HG03432 (cell line): ENCODE data around the gene USP11.
A peak's percentile ranks its signal among the peaks of the same experiment; 100 is the strongest.

ENCODE experiments used
- ATAC-seq: cut with Tn5 transposase; IDR thresholded peaks from one replicate; pipeline ENCODE4 v1.9.1; 2021; ENCODE audit warnings: mild to moderate bottlenecking, moderate library complexity; ENCODE audit not compliant: unreplicated experiment

USP11 gene

DNA sequence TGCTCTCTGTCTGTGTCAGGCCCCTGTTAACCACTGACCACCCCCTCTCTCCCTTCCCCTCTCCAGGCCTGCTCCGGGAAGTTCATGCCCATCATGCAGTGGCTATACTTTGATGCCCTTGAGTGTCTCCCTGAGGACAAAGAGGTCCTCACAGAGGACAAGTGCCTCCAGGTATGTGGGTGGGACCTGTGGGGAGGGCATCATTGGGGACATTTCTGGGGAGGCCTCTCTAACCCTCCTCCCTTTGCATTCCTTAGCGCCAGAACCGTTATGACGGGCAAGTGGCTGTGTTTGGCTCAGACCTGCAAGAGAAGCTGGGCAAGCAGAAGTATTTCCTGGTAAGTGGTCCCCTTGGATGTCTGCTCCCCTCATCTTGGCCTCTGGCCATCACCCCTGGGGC, 29.9 kb upstream of the USP11 start:
- ATAC-seq, result no peak

DNA sequence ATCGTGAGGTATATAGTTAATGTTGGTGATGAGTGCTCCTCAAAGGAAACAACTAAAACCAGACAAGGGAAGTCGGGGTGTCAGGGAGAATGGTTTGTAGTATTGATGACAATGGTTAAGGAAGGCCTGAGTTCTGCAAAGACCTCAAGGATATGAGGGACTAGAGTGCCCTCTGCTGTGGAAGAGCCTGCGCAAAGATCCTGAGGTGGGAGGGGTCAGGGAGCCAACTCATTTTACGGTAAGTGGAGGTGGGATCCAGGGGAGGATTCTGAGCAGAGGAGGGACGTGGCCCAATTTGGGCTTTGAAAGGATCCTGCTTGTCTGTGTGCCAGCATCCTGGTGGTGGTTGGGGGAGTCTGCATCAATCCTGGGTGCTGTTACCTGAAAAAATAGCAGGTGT, 27.8 kb upstream of the USP11 start:
- ATAC-seq, result no peak

DNA sequence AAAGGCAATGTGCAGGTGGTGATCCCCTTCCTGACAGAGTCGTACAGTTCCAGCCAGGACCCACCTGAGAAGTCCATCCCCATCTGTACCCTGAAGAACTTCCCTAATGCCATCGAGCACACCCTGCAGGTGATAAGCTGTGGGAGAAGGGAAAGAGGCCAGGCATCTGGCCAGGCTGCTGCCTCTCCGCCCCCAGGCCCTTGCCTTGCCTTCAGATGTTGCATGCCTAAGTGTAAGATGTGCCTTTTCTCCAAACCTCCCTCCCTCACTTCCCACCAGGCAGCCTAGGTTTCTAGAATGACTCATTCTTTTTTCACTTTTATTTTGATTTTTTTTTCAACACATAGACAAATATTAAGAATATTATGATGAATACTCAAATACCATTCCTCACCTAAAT, 26.5 kb upstream of the USP11 start:
- no peak for ATAC-seq

DNA sequence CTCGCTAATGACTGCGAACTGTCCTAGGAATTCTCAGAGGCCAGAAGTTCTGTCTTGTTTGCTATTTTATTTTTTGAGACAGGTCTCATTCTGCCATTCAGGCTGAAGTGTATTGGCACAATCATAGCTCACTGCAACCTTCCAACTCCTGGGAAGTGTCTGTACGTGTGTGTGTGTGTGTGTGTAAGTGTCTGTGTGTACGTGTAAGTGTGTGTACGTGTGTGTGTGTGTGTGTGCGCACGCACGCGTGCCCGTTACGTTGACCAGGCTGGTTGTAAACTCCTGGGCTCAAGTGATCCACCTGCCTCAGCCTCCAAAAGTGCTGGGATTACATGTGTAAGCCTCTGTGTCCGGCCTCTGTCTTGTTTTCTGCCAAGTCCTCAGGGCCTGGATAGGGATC, 24.7 kb upstream of the USP11 start:
- no peak for ATAC-seq

DNA sequence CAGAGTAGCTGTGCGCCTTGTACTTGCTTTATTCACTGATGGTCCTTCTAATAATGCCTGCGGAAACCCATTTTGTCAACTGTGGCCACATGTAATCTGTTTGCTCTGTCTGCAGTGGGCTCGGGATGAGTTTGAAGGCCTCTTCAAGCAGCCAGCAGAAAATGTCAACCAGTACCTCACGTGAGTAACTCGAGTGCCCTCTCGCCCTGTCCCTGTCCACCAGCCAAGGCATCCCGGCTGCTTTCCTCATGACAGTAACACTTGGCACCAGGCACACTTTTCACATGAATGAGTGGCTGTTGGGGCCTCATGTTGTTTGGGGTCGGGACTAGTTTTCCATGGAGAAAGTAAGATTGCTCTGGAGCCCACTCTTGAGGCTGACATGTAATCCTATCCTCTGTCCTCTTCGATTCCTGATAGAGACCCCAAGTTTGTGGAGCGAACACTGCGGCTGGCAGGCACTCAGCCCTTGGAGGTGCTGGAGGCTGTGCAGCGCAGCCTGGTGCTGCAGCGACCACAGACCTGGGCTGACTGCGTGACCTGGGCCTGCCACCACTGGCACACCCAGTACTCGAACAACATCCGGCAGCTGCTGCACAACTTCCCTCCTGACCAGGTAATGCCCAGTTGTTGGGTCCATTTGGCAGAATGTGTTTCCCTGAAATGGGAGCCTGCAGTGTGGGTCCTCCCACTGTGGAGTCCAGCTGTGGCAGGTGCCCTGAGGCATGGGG, 23.1 kb upstream of the USP11 start:
- ATAC-seq, result no peak

DNA sequence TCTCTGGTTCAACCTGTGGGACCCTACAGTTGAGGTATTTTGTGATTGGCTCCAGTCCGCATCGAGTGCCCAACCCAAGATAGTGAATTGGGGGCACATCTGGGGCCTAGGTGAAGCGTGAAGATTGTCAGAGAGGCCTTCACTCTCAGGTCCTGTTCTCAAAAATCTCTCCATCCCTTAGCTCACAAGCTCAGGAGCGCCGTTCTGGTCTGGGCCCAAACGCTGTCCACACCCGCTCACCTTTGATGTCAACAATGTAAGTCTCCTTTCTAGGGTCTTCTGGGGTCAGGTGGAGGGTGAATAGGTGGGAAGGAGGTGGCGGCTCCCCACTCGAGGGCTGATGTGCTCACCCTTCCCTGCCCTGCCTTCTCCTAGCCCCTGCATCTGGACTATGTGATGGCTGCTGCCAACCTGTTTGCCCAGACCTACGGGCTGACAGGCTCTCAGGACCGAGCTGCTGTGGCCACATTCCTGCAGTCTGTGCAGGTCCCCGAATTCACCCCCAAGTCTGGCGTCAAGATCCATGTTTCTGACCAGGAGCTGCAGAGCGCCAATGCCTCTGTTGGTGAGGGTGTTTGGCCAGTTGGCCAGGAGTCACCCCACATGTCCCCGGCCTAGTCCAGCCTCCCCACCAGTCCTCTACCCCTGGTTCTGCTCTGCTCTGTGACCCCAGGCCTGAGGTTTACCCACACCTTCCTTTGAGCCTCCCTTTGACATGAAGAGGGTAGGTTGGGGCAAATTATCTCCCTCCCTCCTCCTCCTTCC, 22.0 kb upstream of the USP11 start:
- ATAC-seq, result no peak

DNA sequence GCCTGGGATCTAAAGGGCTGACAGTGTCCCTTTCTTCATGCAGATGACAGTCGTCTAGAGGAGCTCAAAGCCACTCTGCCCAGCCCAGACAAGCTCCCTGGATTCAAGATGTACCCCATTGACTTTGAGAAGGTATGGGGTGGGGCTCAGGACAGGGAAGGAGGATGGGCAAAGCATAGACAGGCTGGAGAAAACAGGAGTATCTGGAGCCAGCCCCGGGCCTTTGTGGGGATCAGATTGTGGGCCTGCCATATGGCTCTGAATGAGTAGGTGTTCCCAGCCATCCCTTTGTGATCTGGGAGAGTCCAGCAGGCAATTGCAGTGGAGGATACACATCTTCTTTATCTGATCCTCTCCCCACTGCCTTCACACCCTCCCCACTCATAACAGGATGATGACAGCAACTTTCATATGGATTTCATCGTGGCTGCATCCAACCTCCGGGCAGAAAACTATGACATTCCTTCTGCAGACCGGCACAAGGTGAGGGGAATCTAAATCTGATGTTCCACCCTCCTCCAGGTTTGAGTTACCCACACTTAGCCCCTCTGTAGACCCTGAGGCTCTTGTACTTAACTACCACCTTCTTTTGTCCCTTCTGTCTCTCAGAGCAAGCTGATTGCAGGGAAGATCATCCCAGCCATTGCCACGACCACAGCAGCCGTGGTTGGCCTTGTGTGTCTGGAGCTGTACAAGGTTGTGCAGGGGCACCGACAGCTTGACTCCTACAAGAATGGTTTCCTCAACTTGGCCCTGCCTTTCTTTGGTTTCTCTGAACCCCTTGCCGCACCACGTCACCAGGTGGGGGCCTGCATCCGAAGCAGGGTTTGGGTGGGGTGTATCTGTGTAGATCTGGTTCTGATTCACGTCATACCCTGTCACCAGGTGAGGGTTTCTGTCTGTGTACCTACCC, 20.2 kb upstream of the USP11 start:
- ATAC-seq, result no peak

DNA sequence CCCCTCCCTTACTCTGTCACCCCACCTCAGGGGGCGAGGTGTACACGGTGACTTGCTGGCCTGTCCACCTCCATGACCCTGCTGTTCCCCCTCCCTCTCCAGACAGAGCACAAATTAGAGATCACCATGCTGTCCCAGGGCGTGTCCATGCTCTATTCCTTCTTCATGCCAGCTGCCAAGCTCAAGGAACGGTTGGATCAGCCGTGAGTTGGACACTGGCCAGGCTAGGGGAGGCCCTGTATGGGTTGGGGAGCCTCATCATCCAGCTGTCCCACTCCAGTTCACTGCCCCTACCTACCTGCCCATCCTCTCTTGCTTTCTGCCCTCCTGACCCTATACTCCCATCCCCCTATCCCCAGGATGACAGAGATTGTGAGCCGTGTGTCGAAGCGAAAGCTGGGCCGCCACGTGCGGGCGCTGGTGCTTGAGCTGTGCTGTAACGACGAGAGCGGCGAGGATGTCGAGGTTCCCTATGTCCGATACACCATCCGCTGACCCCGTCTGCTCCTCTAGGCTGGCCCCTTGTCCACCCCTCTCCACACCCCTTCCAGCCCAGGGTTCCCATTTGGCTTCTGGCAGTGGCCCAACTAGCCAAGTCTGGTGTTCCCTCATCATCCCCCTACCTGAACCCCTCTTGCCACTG, 18.3 kb upstream of the USP11 start:
- ATAC-seq, result no peak

DNA sequence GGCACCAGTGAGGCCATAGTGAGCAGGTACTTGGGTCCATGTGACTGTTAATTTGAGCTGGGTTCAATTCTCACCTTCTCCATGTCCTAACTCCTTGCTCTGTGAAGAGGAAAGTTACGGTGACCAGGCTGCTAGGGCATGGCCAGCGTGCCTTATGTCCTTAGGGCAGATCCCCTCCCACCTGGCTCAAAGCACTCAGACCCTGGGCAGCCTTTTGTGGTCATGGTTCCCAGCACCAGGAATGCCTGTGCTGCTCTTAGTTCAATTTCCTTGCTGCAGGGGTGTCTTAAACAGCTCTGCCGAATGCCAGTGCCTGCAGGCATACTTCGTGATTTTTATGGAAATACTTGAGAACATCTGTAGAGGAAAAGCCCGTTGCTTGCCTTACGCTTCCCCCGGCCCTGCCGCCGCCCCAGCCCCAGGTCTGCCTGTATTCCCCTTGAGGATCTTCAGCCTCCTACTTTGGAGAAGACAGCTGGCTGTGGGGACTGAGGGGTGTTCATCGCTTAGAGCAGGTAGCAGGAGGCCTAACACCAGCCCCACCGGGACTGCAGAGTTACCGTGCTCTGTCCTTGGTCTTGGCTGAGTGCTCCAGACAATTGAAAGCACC, 17.4 kb upstream of the USP11 start:
- no peak for ATAC-seq

DNA sequence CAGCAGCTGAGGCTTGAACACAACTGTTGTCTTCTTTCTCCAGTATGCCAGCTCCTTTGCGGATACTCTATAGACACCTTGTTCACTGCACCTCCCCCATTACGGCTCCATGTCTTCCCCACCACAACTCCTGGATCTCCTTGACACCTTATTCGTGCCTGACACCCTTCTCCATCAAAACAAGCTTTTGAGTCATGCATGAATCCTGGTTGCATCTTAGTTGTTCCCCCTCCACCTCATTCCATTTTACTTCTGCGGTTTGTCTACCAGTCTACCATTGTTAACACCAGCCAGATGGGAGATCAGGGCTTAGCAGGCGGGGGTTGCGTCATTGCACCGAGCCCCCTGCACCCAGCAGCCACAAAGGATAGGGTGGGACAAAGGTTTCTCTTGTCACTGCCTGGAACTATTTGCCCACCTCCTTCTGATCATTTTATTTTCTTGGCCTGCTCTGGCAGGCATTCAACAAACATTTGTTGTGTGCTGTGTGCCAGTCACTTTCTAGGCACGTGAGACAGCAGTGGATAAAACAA, 16.4 kb upstream of the USP11 start:
- ATAC-seq, result no peak

DNA sequence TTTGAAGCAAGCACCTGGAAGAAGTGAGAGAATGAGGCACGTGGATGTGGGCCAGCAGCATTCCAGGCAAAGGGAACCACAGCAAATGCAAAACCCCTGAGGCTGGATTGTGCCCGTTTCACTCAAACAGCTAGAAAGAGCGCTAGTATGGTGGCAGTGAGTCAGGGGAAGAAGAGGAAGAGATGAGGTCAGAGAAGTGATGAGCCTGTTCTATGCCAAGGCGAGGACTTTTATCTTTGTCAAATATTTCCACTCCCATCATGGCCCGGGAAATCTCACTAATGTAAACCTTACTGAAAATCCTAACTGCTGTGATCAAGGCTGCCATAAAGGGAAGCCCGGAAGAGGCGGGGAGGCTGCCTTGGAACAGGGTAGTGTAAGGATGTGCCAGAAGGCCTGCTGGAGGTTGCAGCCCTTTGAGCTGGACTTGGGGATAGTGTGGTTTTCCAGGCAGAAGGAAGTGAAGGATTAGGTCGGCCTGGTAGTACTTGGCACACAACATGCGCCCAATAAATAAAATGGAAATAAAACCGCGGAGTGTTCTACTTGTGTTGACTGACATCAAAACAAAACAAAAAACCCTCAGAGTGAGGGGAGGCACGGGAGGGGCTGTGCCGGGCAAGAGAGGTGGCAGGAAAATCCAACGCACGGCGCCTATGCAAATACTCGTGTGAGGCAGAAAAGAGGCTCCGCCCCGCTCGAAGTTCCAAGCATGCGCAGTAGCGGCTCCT, 15.5 kb upstream of the USP11 start:
- ATAC-seq, result no peak

DNA sequence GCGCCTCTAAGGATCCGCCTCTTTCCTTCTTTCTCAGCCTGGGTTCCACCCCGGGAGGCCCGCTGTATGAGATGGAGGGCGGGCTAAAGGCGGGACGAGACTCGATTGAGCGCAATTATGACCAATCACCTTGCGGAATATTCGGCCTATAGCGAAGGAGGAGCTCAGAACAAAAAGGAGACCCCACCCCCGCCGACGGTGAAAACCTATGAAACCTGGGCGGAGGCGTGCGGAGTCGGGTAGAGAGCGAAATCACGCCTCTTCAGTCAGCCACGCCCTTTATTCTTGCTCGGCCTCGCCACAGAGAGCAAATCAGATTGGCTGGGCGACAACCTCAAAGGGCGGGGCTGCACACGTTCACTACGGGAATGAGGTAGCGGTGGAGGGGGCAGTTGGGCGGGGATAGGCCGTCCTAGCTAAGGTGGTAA, 14.9 kb upstream of the USP11 start:
- ATAC-seq, result peak; percentile 86

DNA sequence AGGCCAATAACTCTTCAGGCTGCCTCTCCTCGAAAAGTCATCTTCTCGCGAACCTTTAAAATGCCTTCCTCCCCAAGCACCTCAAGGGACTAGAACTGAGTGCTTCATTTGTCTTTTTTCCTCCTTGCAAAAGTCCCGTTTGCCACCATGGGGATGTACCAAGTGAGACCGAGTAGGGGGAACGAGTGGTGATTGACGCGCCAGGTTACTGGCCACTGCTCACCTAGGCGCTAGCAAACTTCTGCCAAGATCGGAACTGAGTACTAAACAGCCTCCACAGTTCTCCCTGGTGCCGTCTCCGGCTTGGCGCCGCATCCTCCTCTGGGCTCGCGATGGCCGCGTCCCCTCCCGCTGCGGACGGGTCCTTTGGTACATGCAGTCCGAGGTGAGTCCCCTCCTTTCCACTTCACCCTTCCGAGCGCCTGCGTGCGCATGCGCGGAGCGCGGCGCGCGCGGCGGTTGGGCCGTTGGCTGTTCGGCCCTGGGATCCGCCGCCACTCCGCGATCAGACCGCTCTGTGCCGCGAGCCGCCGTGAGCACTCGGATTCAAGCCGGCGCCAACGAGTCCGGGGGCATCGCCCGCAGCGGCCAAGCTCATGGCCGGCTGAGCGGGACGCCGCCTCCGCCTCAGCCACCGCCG, 14.4 kb upstream of the USP11 start, which contains the start of gene CDK16:
Gene CDK16, plus strand, starts transcription at position 402 of the 640 bp plus-strand sequence. CDS start 4,877 bp downstream, outside the sequence.
- peak; percentile 48 for ATAC-seq

DNA sequence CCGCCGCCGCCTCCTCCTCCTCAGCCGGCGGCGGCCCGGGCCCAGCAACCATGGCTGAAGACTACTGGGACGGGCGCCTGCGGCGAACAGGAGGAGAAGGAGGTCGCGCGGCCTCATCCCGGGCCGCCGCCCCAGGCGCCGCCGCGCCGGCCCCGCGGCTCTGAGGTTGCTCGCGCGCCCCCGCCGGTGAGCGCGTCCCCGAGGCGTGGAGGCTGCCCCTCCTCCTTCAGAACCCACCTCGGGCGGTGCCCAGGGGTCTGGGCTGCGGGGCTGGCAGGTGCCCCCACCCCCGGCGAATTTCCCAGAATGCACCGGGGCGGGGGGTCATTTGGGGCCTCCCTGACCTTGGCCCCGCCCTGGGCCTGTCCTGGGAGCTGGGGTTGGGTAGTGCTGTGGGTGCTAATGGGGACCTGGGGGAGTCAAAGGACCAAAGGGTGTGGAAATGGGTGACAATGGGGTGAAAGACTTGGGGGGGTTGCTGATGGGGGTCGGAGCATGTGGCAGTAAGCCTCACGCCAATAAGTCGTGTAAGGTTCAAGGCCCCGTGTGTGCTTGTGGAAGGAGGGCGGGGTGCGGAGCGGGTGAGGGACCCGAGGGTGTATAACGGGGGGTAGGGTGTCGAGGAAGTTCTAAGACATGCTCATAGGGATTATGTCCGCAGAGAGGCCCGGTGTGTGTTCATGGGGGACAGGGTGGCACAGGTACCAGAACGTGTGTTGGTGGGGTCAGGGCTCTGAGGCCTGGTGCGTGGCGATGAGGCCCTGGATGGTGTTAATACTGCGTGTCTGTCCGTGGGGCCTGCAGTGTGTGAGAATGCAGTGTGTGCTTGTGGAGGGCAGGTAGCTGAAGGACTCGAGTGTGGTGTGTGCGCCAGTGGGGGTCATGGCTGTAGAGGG, 13.6 kb upstream of the USP11 start:
- ATAC-seq, result no peak

DNA sequence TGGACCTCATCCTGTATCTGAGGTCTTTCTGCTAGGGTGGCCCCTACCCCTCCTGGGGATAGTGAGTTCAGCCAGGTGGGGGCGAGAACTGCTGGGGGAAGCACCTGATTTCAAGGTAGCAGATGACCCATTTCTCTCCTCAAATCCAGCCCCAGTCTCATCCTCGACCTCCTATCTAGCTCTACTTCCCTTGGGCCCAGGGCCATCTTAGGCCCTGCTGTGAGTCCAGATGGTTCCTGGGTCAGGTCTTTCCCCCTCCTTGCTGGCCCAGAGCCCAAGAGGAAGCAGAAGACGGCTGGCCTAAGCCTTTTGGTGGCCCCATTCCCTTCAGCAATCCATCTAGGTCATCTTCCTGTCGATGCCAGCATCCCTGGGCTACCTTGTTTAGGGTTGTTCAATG, 11.1 kb upstream of the USP11 start:
- no peak for ATAC-seq

DNA sequence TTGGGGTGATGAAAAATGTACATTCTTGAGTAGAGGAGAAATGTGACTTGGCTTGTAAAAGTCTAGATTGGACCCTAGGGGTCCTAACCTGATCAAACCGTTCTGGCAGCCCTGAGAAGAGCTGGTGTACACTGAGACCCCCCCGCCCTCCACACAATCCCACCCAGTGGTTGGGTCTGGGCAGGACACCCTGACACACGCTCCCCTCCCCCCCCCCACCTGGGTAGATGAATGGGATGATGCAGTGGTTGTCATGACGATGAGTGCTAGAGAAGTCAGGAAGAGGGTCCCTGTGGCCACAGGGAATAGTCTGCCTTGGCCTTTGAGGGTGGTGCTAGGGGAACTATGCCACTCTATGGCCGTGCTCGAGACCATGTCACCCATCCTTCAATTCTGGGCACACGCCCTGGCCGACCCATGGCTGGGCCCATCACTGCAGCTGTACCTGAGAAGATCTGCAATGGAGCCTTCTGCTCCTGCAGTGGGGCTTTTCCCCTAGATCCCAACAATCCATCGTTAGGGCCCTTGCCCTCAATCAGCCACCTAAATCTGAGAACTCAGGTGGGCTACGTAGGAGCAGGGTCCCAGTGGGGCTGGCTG, 10.0 kb upstream of the USP11 start:
- no peak for ATAC-seq

DNA sequence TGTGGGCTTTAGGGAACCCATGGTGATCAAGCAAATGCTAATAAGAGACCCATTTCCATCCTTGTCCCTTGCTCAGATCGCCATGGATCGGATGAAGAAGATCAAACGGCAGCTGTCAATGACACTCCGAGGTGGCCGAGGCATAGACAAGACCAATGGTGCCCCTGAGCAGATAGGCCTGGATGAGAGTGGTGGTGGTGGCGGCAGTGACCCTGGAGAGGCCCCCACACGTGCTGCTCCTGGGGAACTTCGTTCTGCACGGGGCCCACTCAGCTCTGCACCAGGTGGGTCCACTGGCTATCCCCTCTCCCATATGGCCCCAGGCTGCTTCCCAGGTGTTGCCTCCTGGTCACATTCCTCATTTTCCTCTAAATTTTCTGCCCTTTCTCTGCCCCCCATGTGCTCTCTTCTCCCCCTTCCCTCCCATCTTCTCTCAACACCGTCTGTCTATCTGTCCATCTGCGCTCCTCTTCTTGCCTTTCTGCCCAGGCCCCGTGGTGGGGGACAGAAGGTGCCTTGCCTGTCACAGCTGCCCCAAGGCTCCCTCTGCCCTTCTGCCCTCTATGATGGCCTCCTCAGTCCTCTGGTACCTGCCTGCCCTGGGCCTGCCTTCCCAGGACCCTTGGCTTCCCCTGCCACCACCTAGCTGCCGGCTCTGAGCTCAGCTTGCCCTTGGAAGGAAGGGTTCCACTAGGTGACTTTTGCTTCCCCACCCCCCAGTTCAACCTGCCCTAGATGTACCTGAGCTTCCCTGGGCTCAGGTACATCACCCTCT, 9.1 kb upstream of the USP11 start:
- no peak for ATAC-seq
